HEK293 (cell line): ENCODE data around the gene DRC7.
"Not testable (repeated sequence)": the region's sequence is repeated elsewhere in the genome, so short reads cannot be mapped to it uniquely, and the experiment has no call there.

Experiments used
- CTCF ChIA-PET: fragments of 350-600 bp; formaldehyde crosslinking; extraction: SDS; loops from one replicate; lab custom pipeline; 2021; ENCODE audit warnings: antibody characterized with exemption; lab: Yijun Ruan, JAX
- POLR2A ChIA-PET: fragments of 300-600 bp; formaldehyde crosslinking; extraction: SDS; loops from one replicate; lab custom pipeline; 2020; ENCODE audit warnings: antibody characterized with exemption, inconsistent platforms; lab: Yijun Ruan, JAX
- H3K27ac ChIP-seq: fragments of 200-500 bp; sonication (Bioruptor generic); 2 replicates; pipeline ENCODE4 v1.5.1; 2014; ENCODE audit warnings: low read depth, low read length, control low read depth, inconsistent platforms; ENCODE audit errors: extremely low read depth
- H3K36me3 ChIP-seq, 2 experiments: fragments of 200-500 bp in 1 of 2; sonication (Bioruptor generic) in 1 of 2; 1 replicate in 1 of 2; 2 replicates in 1 of 2; pipeline ENCODE4 v1.5.1; 2014 to 2017; ENCODE audit warnings: inconsistent platforms in 2 of 2, low read length in 2 of 2; ENCODE audit not compliant: control insufficient read depth in 2 of 2, insufficient read depth in 1 of 2
- H3K4me1 ChIP-seq: fragments of 200-500 bp; sonication (Bioruptor generic); 2 replicates; pipeline ENCODE4 v1.5.1; 2014; ENCODE audit warnings: mild to moderate bottlenecking, low read length, inconsistent platforms; ENCODE audit not compliant: control insufficient read depth, insufficient read depth
- H3K4me3 ChIP-seq: 2 replicates; pipeline ENCODE4 v1.5.1; 2011; ENCODE audit warnings: low read depth, mild to moderate bottlenecking, control low read depth, low read length, moderate library complexity
- H3K9me3 ChIP-seq: fragments of 200-500 bp; sonication (Bioruptor generic); 2 replicates; pipeline ENCODE4 v1.5.1; 2014; ENCODE audit warnings: low read depth, low read length, inconsistent platforms; ENCODE audit not compliant: control insufficient read depth, insufficient read depth
- FEZF1 ChIP-seq: fragments of 450-650 bp; formaldehyde crosslinking; IDR thresholded peaks from 2 replicates; pipeline ENCODE4 v1.5.1; 2016; ENCODE audit warnings: missing biosample characterization, missing genetic modification characterization
- GLI2 ChIP-seq: fragments of 450-650 bp; formaldehyde crosslinking; IDR thresholded peaks from 2 replicates; pipeline ENCODE4; 2017; ENCODE audit warnings: missing biosample characterization, missing genetic modification characterization, low read depth, borderline replicate concordance
- HOXA7 ChIP-seq: sonication (generic); formaldehyde crosslinking; IDR thresholded peaks from 2 replicates; pipeline ENCODE4 v1.8.1; 2022; ENCODE audit warnings: missing genetic modification reagents, borderline replicate concordance
- TCF7L2 ChIP-seq: IDR thresholded peaks from 2 replicates; pipeline ENCODE4 v1.6.1; 2011; ENCODE audit warnings: low read depth, mild to moderate bottlenecking, inconsistent platforms, low read length, moderate library complexity, borderline replicate concordance
- ZFP41 ChIP-seq: fragments of 450-650 bp; formaldehyde crosslinking; IDR thresholded peaks from 2 replicates; pipeline ENCODE4 v1.5.1; 2016; ENCODE audit warnings: missing biosample characterization, missing genetic modification characterization, borderline replicate concordance
- ZNF148 ChIP-seq: fragments of 450-650 bp; formaldehyde crosslinking; IDR thresholded peaks from 2 replicates; pipeline ENCODE4 v1.5.0; 2017; ENCODE audit warnings: missing biosample characterization, missing genetic modification characterization, borderline replicate concordance
- ZNF239 ChIP-seq: fragments of 450-650 bp; formaldehyde crosslinking; IDR thresholded peaks from 2 replicates; pipeline ENCODE4 v1.5.1; 2016; ENCODE audit warnings: missing biosample characterization, missing genetic modification characterization
- ZNF26 ChIP-seq: fragments of 450-650 bp; formaldehyde crosslinking; IDR thresholded peaks from 2 replicates; pipeline ENCODE4 v1.5.1; 2016; ENCODE audit warnings: missing biosample characterization, missing genetic modification characterization
- ZNF274 ChIP-seq, 2 experiments: fragments of 200-500 bp in 1 of 2; fragments of 450-650 bp in 1 of 2; sonication (Bioruptor generic) in 1 of 2; formaldehyde crosslinking in 1 of 2; IDR thresholded peaks; 2 replicates each; pipeline versions ENCODE4 v1.5.1 to v1.6.1; 2014 to 2016; ENCODE audit warnings: borderline replicate concordance in 1 of 2, inconsistent platforms in 1 of 2, low read length in 1 of 2, missing biosample characterization in 1 of 2, missing genetic modification characterization in 1 of 2
- ZNF280D ChIP-seq: fragments of 450-650 bp; formaldehyde crosslinking; IDR thresholded peaks from 2 replicates; pipeline ENCODE4 v1.5.1; 2016; ENCODE audit warnings: missing biosample characterization, missing genetic modification characterization
- ZNF341 ChIP-seq: fragments of 450-650 bp; formaldehyde crosslinking; IDR thresholded peaks from 2 replicates; pipeline ENCODE4; 2016; ENCODE audit warnings: low read depth, missing biosample characterization, missing genetic modification characterization
- ZNF398 ChIP-seq: fragments of 450-650 bp; formaldehyde crosslinking; IDR thresholded peaks from 2 replicates; pipeline ENCODE4 v1.5.1; 2017; ENCODE audit warnings: missing biosample characterization, missing genetic modification characterization
- ZNF530 ChIP-seq: fragments of 450-650 bp; formaldehyde crosslinking; IDR thresholded peaks from 2 replicates; pipeline ENCODE4 v1.5.1; 2016; ENCODE audit warnings: low read depth, missing biosample characterization, missing genetic modification characterization
- ZNF544 ChIP-seq: fragments of 450-650 bp; formaldehyde crosslinking; IDR thresholded peaks from 2 replicates; pipeline ENCODE4 v1.5.0; 2017; ENCODE audit warnings: missing biosample characterization, missing genetic modification characterization
- ZNF610 ChIP-seq: fragments of 450-650 bp; formaldehyde crosslinking; IDR thresholded peaks from 2 replicates; pipeline ENCODE4 v1.5.1; 2016; ENCODE audit warnings: missing biosample characterization, missing genetic modification characterization, borderline replicate concordance
- ZNF629 ChIP-seq: fragments of 450-650 bp; formaldehyde crosslinking; IDR thresholded peaks from 2 replicates; pipeline ENCODE4 v1.5.1; 2017; ENCODE audit warnings: missing biosample characterization, missing genetic modification characterization
- ZNF785 ChIP-seq: fragments of 450-650 bp; formaldehyde crosslinking; IDR thresholded peaks from 2 replicates; pipeline ENCODE4 v1.5.1; 2016; ENCODE audit warnings: missing biosample characterization, missing genetic modification characterization
- ZNF791 ChIP-seq: fragments of 450-650 bp; formaldehyde crosslinking; IDR thresholded peaks from 2 replicates; pipeline ENCODE4 v1.5.1; 2016; ENCODE audit warnings: missing biosample characterization, missing genetic modification characterization
- TF ChIP-seq, protein P1 (sequence below): fragments of 450-650 bp; formaldehyde crosslinking; IDR thresholded peaks from 2 replicates; pipeline ENCODE4 v1.5.1; 2016; ENCODE audit warnings: missing biosample characterization, missing genetic modification characterization
- TF ChIP-seq, protein P2 (sequence below): fragments of 450-650 bp; formaldehyde crosslinking; IDR thresholded peaks from 2 replicates; pipeline ENCODE4 v1.5.1; 2016; ENCODE audit warnings: missing biosample characterization, missing genetic modification characterization

The DRC7 gene

GRCh38 chr16:57712569-57712968 is 18.0 kb downstream of the DRC7 start:
- H3K4me3 ChIP-seq, H3K27ac ChIP-seq, POLR2A ChIA-PET, H3K36me3 ChIP-seq, H3K9me3 ChIP-seq, H3K4me1 ChIP-seq: not testable (repeated sequence)
- CTCF ChIA-PET = interaction anchor here (2.0 kb wide), 1 partner anchor 10 kb away, joined by 5 read pairs; no protein-coding TSS in a partner anchor

DNA sequence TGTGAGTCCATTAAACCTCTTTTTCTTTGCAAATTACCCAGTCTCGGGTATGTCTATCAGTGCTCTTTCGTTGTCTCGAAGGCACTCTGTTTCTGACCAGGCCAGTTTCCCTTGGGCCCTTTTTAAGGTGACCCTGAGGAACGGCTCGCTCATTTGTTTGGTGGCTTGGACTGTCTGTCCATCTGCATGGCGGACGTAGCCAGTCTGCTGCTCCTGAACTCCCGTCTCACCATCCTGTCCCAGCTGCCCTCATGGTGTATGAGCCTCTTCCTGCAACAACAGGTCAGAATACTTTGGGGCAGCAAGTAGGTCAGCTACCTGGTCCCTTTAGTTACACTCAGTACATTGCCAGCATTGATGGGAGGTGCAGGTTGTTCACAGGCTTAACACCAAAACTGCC is 19.0 kb downstream of the DRC7 start:
- Histone ChIP-seq H3K27ac (no peak overlapping the region), H3K36me3 (no peaks in the 10 kb centered on the region)
- CTCF ChIA-PET = interaction anchor here (2.0 kb wide), 1 partner anchor 9 kb away, joined by 5 read pairs; no protein-coding TSS in a partner anchor
- POLR2A ChIA-PET = interaction anchor here (0.6 kb wide), 1 partner anchor 171 kb away, joined by 7 read pairs; no protein-coding TSS in a partner anchor
- no peak for TF ChIP-seq HOXA7 (CRISPR knock-in tag)
- TF ChIP-seq ZNF280D = no peak
- TF ChIP-seq ZFP41 (tag by site-specific recombination) = no peak
- TF ChIP-seq ZNF398 = no peak
- no peak for TF ChIP-seq TCF7L2
- TF ChIP-seq ZNF26 = no peak
- no peak for TF ChIP-seq ZNF791
- TF ChIP-seq GLI2 = no peak
- no peak for TF ChIP-seq ZNF544 (tag by site-specific recombination)
- TF ChIP-seq ZNF785 = no peak
- TF ChIP-seq, all 188 proteins: peak for 0
- Histone ChIP-seq H3K4me3 (no peak overlapping the region), H3K9me3 (no peaks in the 10 kb centered on the region), H3K4me1 (no peaks in the 10 kb centered on the region)

GRCh38 chr16:57714047-57714446 is 19.4 kb downstream of the DRC7 start:
- H3K36me3 ChIP-seq = no peaks in the 10 kb centered on the region
- H3K9me3 ChIP-seq = no peaks in the 10 kb centered on the region
- CTCF ChIA-PET = no interaction called here
- POLR2A ChIA-PET = interaction anchor here (0.6 kb wide), 2 partner anchors 171 to 424 kb away, joined by 4 to 7 read pairs; no protein-coding TSS in a partner anchor
- H3K4me3 ChIP-seq = no peak overlapping the region
- H3K4me1 ChIP-seq = no peaks in the 10 kb centered on the region
- no peak overlapping the region for H3K27ac ChIP-seq
- TF ChIP-seq FEZF1 (tag by site-specific recombination) (no peak), ZNF274 (IDR thresholded peaks at IDR 0.05; ENCODE audit: low read length) (no peak), ZNF274 (tag by site-specific recombination; IDR thresholded peaks at IDR 0.05; ENCODE audit: borderline replicate concordance) (no peak), ZNF629 (tag by site-specific recombination) (no peak), ZNF239 (tag by site-specific recombination) (no peak), ZNF530 (tag by site-specific recombination) (no peak), ZNF341 (tag by site-specific recombination) (no peak), ZNF785 (no peak), ZNF148 (tag by site-specific recombination) (no peak), ZNF610 (no peak)
- TF ChIP-seq, protein P1, sequence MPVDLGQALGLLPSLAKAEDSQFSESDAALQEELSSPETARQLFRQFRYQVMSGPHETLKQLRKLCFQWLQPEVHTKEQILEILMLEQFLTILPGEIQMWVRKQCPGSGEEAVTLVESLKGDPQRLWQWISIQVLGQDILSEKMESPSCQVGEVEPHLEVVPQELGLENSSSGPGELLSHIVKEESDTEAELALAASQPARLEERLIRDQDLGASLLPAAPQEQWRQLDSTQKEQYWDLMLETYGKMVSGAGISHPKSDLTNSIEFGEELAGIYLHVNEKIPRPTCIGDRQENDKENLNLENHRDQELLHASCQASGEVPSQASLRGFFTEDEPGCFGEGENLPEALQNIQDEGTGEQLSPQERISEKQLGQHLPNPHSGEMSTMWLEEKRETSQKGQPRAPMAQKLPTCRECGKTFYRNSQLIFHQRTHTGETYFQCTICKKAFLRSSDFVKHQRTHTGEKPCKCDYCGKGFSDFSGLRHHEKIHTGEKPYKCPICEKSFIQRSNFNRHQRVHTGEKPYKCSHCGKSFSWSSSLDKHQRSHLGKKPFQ (tag by site-specific recombination) = no peak
- TF ChIP-seq, protein P2, sequence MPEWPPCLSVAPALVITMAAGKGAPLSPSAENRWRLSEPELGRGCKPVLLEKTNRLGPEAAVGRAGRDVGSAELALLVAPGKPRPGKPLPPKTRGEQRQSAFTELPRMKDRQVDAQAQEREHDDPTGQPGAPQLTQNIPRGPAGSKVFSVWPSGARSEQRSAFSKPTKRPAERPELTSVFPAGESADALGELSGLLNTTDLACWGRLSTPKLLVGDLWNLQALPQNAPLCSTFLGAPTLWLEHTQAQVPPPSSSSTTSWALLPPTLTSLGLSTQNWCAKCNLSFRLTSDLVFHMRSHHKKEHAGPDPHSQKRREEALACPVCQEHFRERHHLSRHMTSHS (tag by site-specific recombination) = no peak
